HG03469 (cell line): Measurements from ENCODE around the gene PGLYRP2.

Experiments
- ATAC-seq: cut with Tn5 transposase; IDR thresholded peaks from one replicate; pipeline ENCODE4 v1.9.1; 2021; ENCODE audit warnings: mild to moderate bottlenecking, moderate library complexity, moderate number of reproducible peaks; ENCODE audit not compliant: unreplicated experiment

PGLYRP2 gene

GRCh38 chr19:15456871-15457700 is 22.2 kb downstream of the PGLYRP2 start:
- no peak for ATAC-seq

GRCh38 chr19:15456441-15456840 is 22.9 kb downstream of the PGLYRP2 start:
- ATAC-seq: no peak

DNA sequence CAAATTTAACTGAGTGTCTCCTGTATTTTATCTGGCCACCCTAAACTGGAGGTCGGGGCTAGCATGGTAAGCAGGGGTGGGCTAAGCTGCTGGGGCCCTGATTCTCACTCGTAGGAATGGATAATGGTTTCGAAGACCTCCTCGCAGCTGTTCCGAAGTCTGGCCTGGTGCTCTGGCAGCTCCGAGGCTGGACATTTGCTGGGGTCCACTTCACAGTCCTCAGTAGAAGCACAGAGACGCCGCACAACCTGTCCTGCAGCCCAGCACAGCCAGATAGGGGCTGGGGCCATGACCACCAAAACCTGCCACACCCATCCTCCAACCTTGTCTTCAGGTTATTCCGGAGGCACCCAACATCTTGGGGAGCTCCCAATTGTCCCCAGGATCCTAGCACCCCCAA is 23.3 kb downstream of the PGLYRP2 start:
- ATAC-seq: no peak

- ATAC-seq: no peak
Observed at GRCh38 chr19:15453906-15454860, 25.1 kb downstream of the PGLYRP2 start.

DNA sequence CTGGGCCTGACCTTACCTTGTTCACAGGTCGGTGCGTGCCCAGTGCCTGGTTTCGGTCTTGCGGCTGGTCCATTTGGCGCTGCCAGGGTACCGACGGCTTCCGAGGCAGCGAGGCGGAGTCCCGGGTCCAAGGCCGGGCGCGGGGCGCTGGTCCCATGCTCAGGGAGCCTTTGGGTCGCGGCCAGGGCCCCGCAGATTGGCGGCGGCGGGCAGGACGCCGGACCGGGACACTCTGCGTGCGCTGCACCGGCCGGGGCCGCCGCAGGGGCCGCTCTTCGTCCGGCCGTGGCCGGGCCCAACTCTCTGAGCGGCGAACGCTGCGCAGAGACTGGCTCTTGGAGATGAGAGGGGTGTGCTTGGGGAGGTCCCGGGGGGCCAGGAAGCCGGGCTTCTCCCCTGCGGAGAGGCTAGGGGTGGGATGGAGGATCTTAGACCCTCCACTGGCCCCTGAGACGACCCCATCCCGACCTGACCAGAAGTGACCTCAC is 26.2 kb downstream of the PGLYRP2 start:
- no peak for ATAC-seq

DNA sequence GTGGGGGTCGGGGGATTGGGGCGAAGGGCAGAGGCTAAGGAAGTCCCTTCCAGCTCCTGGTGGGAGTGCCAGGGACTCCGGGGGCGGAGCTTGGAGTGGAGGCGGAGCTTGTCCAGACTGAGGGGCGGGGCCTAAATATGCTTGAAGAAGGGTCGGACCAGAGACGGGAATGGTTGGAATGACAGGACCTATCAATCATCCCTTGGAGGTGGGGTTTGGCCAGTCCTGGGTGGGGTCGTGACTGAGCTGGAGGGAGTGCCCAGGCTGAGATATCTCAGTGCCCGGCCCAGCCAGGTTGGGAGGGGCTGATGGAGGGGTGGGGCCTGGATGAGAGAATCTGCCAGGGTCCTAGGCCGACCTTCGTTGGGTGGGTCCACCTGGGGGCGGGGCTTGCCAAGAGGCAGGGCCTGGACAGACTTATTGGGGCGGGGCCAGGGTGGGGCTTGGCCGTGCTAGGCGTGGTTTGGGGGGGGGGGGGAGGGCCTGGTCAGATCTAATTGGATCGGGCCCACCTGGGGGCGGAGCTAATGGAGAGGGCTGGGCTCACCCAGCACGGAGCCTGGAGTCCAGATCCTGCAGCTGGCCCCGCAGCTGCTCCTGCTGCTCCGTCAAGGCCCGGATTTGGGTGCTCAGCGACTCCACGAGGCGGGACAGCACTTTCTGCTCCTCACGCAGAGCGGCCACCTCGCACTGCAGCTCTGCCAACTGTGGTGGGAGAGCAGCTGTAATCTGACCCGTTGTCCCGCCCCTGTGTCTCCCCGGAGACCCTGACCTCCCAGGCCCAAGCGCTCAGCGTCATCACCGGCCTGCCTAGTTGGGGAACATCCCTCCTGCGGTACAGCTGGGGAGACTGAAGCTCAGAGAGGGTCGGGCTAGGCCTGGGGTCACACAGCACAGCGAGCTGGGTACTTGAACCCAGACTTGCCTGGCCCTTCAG is 26.9 kb downstream of the PGLYRP2 start:
- ATAC-seq: no peak

DNA sequence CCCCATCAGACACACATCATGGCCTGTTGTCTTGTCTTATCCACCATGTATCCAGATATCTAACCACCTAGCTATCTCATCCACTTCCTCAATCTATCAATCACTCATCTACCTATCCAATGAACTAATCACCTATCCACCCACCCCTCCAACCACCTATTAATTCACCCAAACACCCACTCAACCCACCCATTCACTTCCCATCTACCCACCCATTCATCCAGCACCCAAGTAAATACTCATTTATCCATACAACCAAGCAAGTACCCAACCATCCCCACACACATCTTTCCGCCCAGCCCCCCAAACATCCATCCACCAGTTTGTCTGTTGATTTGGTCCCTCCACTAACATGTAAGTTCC is 28.8 kb downstream of the PGLYRP2 start:
- ATAC-seq: no peak

- ATAC-seq: no peak
Observed at GRCh38 chr19:15449620-15450527, 29.4 kb downstream of the PGLYRP2 start, which contains the start of gene WIZ. Gene WIZ (minus strand): TSS chr19:15449956. CDS start chr19:15448307, 1,649 bp downstream.

DNA sequence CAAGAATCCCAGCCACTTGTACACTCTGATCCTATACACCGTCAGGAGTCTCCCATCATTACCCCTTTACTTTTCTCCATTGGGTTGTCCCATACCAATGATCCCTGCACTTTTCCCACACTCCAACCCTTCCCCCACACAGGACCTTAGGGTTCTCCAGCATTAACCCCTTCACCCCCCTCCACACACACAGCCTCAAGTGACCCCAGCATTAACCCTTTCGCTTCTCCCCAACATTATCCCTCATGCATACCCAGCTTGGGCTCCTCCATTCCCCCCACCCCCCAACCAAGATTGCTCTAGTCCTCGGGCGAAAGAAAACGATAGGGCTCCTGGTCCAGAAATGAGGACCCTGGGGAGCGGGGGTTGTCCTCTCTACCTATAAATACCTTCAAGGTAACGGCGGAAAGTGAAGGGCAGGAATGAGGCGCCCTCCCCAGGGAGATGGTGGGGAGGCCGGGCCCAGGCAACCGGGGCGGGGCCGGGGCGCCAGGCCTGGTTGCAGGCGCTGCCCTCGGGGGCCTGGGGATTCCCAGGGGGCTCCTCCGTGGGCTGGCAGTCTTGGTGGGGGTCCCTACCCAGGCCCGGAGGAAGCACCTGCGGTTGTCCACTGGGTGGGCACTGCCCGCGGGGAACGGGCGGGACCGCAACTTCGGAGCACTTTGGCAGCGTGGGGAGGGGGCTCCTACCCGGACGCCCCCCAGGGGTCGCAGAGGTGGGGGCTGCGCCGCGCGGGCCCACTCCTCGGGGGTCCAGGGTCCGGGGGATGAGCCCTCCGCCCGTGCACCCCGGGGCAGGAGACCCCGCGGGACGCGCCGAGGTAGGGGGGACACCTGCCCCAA is 30.3 kb downstream of the PGLYRP2 start:
- no peak for ATAC-seq

- ATAC-seq: no peak
Observed at GRCh38 chr19:15448044-15448777, 31.1 kb downstream of the PGLYRP2 start.

DNA sequence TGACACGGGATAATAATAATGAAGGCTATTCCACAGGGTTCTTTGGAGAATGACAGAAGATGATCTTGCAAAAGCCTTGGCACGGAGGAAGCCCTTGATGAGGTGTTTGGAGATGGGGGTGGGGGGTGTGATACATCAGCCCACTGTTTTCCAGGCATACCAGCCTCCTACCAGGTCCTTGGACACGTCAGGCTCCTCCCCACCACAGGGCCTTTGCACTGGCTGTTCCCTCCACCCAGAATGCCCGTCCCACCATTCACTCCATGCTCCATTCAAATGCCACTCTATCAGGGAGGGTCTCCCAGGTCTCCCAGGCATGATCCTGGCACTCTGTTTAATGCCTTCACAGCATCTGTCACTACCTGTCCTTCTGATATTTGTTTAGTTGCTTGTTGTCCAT is 32.2 kb downstream of the PGLYRP2 start:
- no peak for ATAC-seq

GRCh38 chr19:15445807-15446376 is 33.4 kb downstream of the PGLYRP2 start:
- no peak for ATAC-seq

GRCh38 chr19:15445227-15445605 is 34.1 kb downstream of the PGLYRP2 start:
- ATAC-seq: no peak

- no peak for ATAC-seq
Observed at GRCh38 chr19:15444505-15445226, 34.6 kb downstream of the PGLYRP2 start.

- no peak for ATAC-seq
Observed at GRCh38 chr19:15443838-15444237, 35.5 kb downstream of the PGLYRP2 start.

DNA sequence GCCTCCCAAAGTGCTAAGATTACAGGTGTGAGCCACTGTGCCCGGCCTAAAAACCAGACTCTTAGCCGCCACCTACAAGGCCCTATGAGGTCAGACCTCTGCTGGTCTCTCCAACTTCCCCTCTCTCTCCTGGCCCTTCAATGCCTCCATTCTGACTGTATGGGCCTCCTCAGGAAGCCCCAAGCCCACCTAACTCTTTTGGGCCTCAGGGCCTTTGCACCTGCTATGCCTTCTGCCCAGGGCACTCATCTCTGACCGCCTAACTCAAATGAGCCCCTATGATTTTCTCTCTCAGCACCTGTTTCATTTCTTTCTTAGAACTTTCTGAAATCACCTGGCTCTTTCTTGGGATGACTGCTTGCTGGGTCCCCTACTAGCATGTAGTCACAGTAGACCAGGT is 36.0 kb downstream of the PGLYRP2 start:
- ATAC-seq: no peak
